Neural progenitor cell (in vitro differentiated cells): Measurements from ENCODE around the gene KY. TPM values are rescaled to one million over a fixed set of nuclear protein-coding genes. Genes with fewer than 3 reads are reported as not detected.

Experiments used
- DNase-seq: peaks from one replicate; pipeline ENCODE4 v3.0.0-alpha.2; 2016; ENCODE audit warnings: low spot score
- H2AFZ ChIP-seq: fragments of 200-600 bp; sonication (generic); replicated peaks from 2 replicates; pipeline ENCODE4 v1.6.1; 2016; ENCODE audit warnings: antibody characterized with exemption
- H3F3A ChIP-seq: fragments of 200-600 bp; sonication (generic); 2 replicates; pipeline ENCODE4 v1.6.1; 2016; ENCODE audit warnings: antibody characterized with exemption, low read depth
- H3K27ac ChIP-seq: fragments of 200-600 bp; sonication (generic); 2 replicates; pipeline ENCODE4 v1.5.1; 2016; ENCODE audit warnings: mild to moderate bottlenecking
- H3K27me3 ChIP-seq: fragments of 200-600 bp; sonication (generic); 2 replicates; pipeline ENCODE4 v1.6.1; 2016; ENCODE audit warnings: mild to moderate bottlenecking, moderate library complexity
- H3K36me3 ChIP-seq: fragments of 200-600 bp; sonication (generic); 2 replicates; pipeline ENCODE4 v1.5.1; 2016
- H3K4me1 ChIP-seq: fragments of 200-600 bp; sonication (generic); 2 replicates; pipeline ENCODE4 v1.6.1; 2016; ENCODE audit warnings: mixed run types
- H3K4me2 ChIP-seq: fragments of 200-600 bp; sonication (generic); 2 replicates; pipeline ENCODE4 v1.6.1; 2016
- H3K4me3 ChIP-seq: fragments of 200-600 bp; sonication (generic); 2 replicates; pipeline ENCODE4 v1.5.1; 2016
- H3K79me2 ChIP-seq: fragments of 200-600 bp; sonication (generic); 2 replicates; pipeline ENCODE4 v1.6.1; 2016; ENCODE audit warnings: low read depth
- H3K9ac ChIP-seq: fragments of 200-600 bp; sonication (generic); 2 replicates; pipeline ENCODE4 v1.6.1; 2016
- H3K9me3 ChIP-seq: fragments of 200-600 bp; sonication (generic); 2 replicates; pipeline ENCODE4 v1.5.1; 2016; ENCODE audit warnings: low read depth
- H4K20me1 ChIP-seq: fragments of 200-600 bp; sonication (generic); 2 replicates; pipeline ENCODE4 v1.6.1; 2016; ENCODE audit warnings: low read depth
- H3K27ac Mint-ChIP-seq: 3 replicates; pipeline ENCODE4 v1.8.0; 2021; ENCODE audit warnings: mixed read lengths
- H3K27me3 Mint-ChIP-seq: 2 replicates; pipeline ENCODE4 v1.8.0; 2022; ENCODE audit warnings: low read depth, mild to moderate bottlenecking, inconsistent platforms, moderate library complexity, mixed read lengths; ENCODE audit not compliant: insufficient read depth
- H3K36me3 Mint-ChIP-seq: 3 replicates; pipeline ENCODE4 v1.8.0; 2021; ENCODE audit warnings: mixed read lengths
- H3K4me1 Mint-ChIP-seq: 3 replicates; pipeline ENCODE4 v1.8.0; 2021; ENCODE audit warnings: mixed read lengths
- H3K4me3 Mint-ChIP-seq: 3 replicates; pipeline ENCODE4 v1.8.0; 2021; ENCODE audit warnings: mild to moderate bottlenecking, moderate library complexity, mixed read lengths
- H3K9me3 Mint-ChIP-seq: 3 replicates; pipeline ENCODE4 v1.8.0; 2020; ENCODE audit warnings: mixed read lengths
- EZH2 ChIP-seq: fragments of 200-600 bp; sonication (generic); IDR thresholded peaks from 2 replicates; pipeline ENCODE4 v1.6.1; 2017; ENCODE audit warnings: antibody characterized with exemption, mild to moderate bottlenecking, moderate library complexity
- EZH2phosphoT487 ChIP-seq: fragments of 200-600 bp; sonication (generic); IDR thresholded peaks from 2 replicates; pipeline ENCODE4 v1.6.1; 2017; ENCODE audit warnings: antibody characterized with exemption
- total RNA-seq: library from RNA; depleted of rRNA; stranded (reverse); fragments of >200 nt; gene quantifications from 2 replicates; pipeline ENCODE4 v1.2.3, GENCODE V29; 2015; ENCODE audit warnings: low replicate concordance
- TF ChIP-seq, protein P1 (sequence below): fragments of 200-600 bp; sonication (generic); IDR thresholded peaks from 2 replicates; pipeline ENCODE4 v1.5.1; 2017; ENCODE audit warnings: antibody characterized with exemption, mild to moderate bottlenecking

The KY gene
- total RNA-seq, 1 donor from 2014 or later = not detected

DNA sequence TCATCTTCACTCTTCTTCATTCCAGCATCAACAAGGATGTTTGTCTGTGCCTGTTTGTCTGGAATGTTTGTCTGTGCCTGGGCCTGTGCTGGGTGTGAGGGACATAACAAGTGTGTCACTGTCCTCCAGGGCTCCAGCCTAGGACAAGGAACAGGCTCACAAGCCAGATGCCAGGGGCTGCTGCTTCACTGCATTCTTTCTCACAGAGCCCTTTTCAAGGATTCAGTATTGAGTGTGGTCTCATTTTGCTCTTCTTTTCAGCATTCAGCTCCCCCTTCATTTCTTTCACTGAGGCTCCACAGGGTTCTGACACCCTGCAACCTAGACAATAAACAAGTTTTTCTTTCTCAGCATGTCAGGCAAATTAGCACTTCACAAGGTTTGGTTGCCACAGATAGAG, 43.6 kb upstream of the KY start:
- H3K27me3 Mint-ChIP-seq = peaks cover 7% of the 10 kb centered on the region
- H3K4me3 Mint-ChIP-seq = no peak overlapping the region
- peak; percentile 73 for DNase-seq
- H3K4me1 Mint-ChIP-seq = peaks cover 25% of the 10 kb centered on the region
- no peaks in the 10 kb centered on the region for H3K36me3 Mint-ChIP-seq
- no peaks in the 10 kb centered on the region for H3K79me2 ChIP-seq
- no peak overlapping the region for H2AFZ ChIP-seq
- H3K27ac ChIP-seq = peak overlapping the region; percentile 72
- H3F3A ChIP-seq = peaks cover 14% of the 10 kb centered on the region
- H3K27ac Mint-ChIP-seq = peak overlapping the region; percentile 40
- H3K4me2 ChIP-seq = peak overlapping the region; percentile 48
- H3K4me1 ChIP-seq = peaks cover 18% of the 10 kb centered on the region
- H3K27me3 ChIP-seq = peaks cover 14% of the 10 kb centered on the region
- no peaks in the 10 kb centered on the region for H4K20me1 ChIP-seq
- TF ChIP-seq, protein P1, sequence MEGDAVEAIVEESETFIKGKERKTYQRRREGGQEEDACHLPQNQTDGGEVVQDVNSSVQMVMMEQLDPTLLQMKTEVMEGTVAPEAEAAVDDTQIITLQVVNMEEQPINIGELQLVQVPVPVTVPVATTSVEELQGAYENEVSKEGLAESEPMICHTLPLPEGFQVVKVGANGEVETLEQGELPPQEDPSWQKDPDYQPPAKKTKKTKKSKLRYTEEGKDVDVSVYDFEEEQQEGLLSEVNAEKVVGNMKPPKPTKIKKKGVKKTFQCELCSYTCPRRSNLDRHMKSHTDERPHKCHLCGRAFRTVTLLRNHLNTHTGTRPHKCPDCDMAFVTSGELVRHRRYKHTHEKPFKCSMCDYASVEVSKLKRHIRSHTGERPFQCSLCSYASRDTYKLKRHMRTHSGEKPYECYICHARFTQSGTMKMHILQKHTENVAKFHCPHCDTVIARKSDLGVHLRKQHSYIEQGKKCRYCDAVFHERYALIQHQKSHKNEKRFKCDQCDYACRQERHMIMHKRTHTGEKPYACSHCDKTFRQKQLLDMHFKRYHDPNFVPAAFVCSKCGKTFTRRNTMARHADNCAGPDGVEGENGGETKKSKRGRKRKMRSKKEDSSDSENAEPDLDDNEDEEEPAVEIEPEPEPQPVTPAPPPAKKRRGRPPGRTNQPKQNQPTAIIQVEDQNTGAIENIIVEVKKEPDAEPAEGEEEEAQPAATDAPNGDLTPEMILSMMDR = no peak
- no peak for TF ChIP-seq EZH2
- no peak for TF ChIP-seq EZH2phosphoT487
- no peak overlapping the region for H3K9ac ChIP-seq
- H3K9me3 Mint-ChIP-seq = no peaks in the 10 kb centered on the region
- H3K9me3 ChIP-seq = no peaks in the 10 kb centered on the region
- no peak overlapping the region for H3K4me3 ChIP-seq
- no peaks in the 10 kb centered on the region for H3K36me3 ChIP-seq

DNA sequence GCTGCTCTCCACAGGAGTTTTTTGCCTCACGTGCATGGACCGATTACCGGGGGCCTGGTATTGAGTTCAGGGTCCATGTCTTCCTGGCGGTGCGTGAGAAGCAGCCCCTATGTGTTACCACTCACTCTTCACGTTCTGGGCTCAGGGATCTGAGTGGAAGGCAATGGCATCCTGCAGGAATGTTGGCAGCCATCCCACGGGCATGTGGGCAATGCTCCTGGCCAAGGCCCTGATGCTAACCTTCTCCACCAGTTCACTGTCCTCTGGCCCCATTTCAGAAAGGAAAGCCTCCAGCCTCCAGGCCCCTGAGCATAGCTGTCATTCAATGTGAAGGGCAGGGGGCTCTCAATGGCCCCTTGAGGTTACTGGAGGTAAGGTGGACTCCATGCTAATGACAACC, 43.0 kb upstream of the KY start:
- no peak for DNase-seq
- peaks cover 7% of the 10 kb centered on the region for H3K27me3 Mint-ChIP-seq

DNA sequence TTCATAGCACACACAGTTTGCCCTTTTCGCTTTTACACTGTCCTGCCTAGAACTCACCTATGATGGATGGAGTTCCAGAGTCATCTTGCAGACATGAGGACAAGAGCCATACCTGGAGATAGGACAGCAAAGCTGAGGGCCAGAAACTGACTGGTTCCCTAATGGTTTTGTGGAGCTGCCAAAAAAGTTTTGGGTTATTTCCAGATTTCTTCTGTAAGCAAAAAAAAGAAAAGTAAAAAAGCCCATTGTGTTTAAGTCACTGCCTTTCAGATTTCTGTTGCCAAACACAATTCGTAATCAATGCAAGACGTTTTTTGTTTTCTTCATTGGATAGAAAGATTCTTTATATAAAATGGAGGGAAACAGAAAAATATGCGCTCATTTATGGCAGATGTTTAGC, 42.4 kb upstream of the KY start:
- H4K20me1 ChIP-seq = no peaks in the 10 kb centered on the region
- H3K27ac Mint-ChIP-seq = no peak overlapping the region
- no peak overlapping the region for H2AFZ ChIP-seq
- H3K9me3 ChIP-seq = no peaks in the 10 kb centered on the region
- no peaks in the 10 kb centered on the region for H3K79me2 ChIP-seq
- no peak overlapping the region for H3K4me2 ChIP-seq
- H3K27me3 Mint-ChIP-seq = peaks cover 7% of the 10 kb centered on the region
- TF ChIP-seq, protein P1 = no peak
- TF ChIP-seq EZH2phosphoT487 (no peak), EZH2 (no peak)
- peaks cover 23% of the 10 kb centered on the region for H3K27me3 ChIP-seq
- no peak for DNase-seq
- H3F3A ChIP-seq = peaks cover 14% of the 10 kb centered on the region
- no peaks in the 10 kb centered on the region for H3K9me3 Mint-ChIP-seq
- H3K27ac ChIP-seq = no peak overlapping the region
- peaks cover 18% of the 10 kb centered on the region for H3K4me1 ChIP-seq
- no peak overlapping the region for H3K4me3 ChIP-seq
- H3K36me3 ChIP-seq = no peaks in the 10 kb centered on the region
- H3K36me3 Mint-ChIP-seq = no peaks in the 10 kb centered on the region
- H3K4me1 Mint-ChIP-seq = peaks cover 21% of the 10 kb centered on the region
- H3K4me3 Mint-ChIP-seq = no peak overlapping the region
- H3K9ac ChIP-seq = no peak overlapping the region

More for the DNA sequence above, 43.0 kb upstream of the KY start:
- no peak overlapping the region for H3K27ac Mint-ChIP-seq
- peak overlapping the region; percentile 48 for H3K4me2 ChIP-seq
- H3K9me3 ChIP-seq = no peaks in the 10 kb centered on the region
- peaks cover 25% of the 10 kb centered on the region for H3K4me1 Mint-ChIP-seq
- no peaks in the 10 kb centered on the region for H3K9me3 Mint-ChIP-seq
- no peak overlapping the region for H3K27ac ChIP-seq
- no peaks in the 10 kb centered on the region for H3K36me3 ChIP-seq
- peaks cover 14% of the 10 kb centered on the region for H3F3A ChIP-seq
- no peak overlapping the region for H3K4me3 ChIP-seq
- H3K4me1 ChIP-seq = peaks cover 18% of the 10 kb centered on the region
- TF ChIP-seq, protein P1 = no peak
- TF ChIP-seq EZH2 (no peak), EZH2phosphoT487 (no peak)
- no peak overlapping the region for H3K4me3 Mint-ChIP-seq
- no peaks in the 10 kb centered on the region for H3K36me3 Mint-ChIP-seq
- H3K27me3 ChIP-seq = peaks cover 19% of the 10 kb centered on the region
- H3K79me2 ChIP-seq = no peaks in the 10 kb centered on the region
- H2AFZ ChIP-seq = no peak overlapping the region
- no peaks in the 10 kb centered on the region for H4K20me1 ChIP-seq
- no peak overlapping the region for H3K9ac ChIP-seq
